H1 (cell line): Measurements from ENCODE around the gene DNAH10. TPM values are rescaled to one million over a fixed set of nuclear protein-coding genes. Genes with fewer than 3 reads are reported as not detected.

ENCODE experiments used
- CBX5 ChIP-seq: fragments of 300-800, 300-1000 bp; sonication (generic); IDR thresholded peaks from 2 replicates; pipeline ENCODE4 v1.7.1; 2016; ENCODE audit warnings: antibody characterized with exemption, low read length, low read depth
- EGR1 ChIP-seq: IDR thresholded peaks from 2 replicates; pipeline ENCODE4 v1.6.1; 2011; ENCODE audit warnings: low read depth, low read length, borderline replicate concordance
- HDAC2 ChIP-seq, 2 experiments: fragments of 300-600 bp in 1 of 2; sonication (generic) in 1 of 2; IDR thresholded peaks; 2 replicates each; pipeline ENCODE4 v1.6.1; 2011 to 2012; ENCODE audit warnings: low read depth in 2 of 2, low read length in 2 of 2, mild to moderate bottlenecking in 2 of 2, moderate library complexity in 2 of 2, borderline replicate concordance in 1 of 2, inconsistent platforms in 1 of 2
- RBBP5 ChIP-seq: IDR thresholded peaks from 2 replicates; pipeline ENCODE4 v1.7.1; 2012; ENCODE audit warnings: low read depth, mild to moderate bottlenecking, inconsistent platforms, low read length, moderate library complexity, borderline replicate concordance
- RNF2 ChIP-seq: fragments of 200-900, 300-1000 bp; sonication (generic); IDR thresholded peaks from 2 replicates; pipeline ENCODE4 v1.7.1; 2016; ENCODE audit warnings: borderline replicate concordance, low read depth, mild to moderate bottlenecking, antibody characterized with exemption, low read length; ENCODE audit not compliant: poor library complexity, severe bottlenecking; ENCODE audit errors: missing control alignments
- SIRT6 ChIP-seq: IDR thresholded peaks from one replicate; pipeline ENCODE4 v1.7.1; 2012; ENCODE audit warnings: low read length, inconsistent platforms
- polyA plus RNA-seq, 7 experiments: library from polyadenylated mRNA; depleted of rRNA in 3 of 7; stranded (reverse) in 5 of 7; unstranded in 2 of 7; fragments of >200 nt in 5 of 7; fragments of 200-250 nt in 2 of 7; gene quantifications; 1 replicate in 5 of 7; 2 replicates in 1 of 7; 4 replicates in 1 of 7; pipeline versions ENCODE4 v1.2.1 to v1.2.3, GENCODE V29; 2011 to 2013; ENCODE audit warnings: missing spikeins in 2 of 7, mixed read lengths in 2 of 7
- total RNA-seq: library from RNA; stranded (reverse); fragmentation: NEBNext Ultra II Directional; extraction: Animal tissue kit (Norgen Biotek cat#: 25700); gene quantifications from 2 replicates; pipeline ENCODE4 v1.2.1, GENCODE V29; 2021
- TF ChIP-seq, protein P1 (sequence below): IDR thresholded peaks from 2 replicates; pipeline ENCODE4 v1.6.1; 2011; ENCODE audit warnings: low read depth, mild to moderate bottlenecking, low read length; ENCODE audit not compliant: insufficient read depth

Gene DNAH10
- total and polyA plus RNA-seq, 2 of the 8 experiments (the other 6 are each of a cell fraction or from before 2014, with no cell fraction given) = 0.02 to 0.24 TPM

- TF ChIP-seq, protein P1, sequence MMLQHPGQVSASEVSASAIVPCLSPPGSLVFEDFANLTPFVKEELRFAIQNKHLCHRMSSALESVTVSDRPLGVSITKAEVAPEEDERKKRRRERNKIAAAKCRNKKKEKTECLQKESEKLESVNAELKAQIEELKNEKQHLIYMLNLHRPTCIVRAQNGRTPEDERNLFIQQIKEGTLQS = no peak
- no peak for TF ChIP-seq SIRT6
- no peak for TF ChIP-seq HDAC2 (IDR thresholded peaks at IDR 0.05; ENCODE audit: borderline replicate concordance in 1 of 2, low read depth in 2 of 2, low read length in 2 of 2)
- no peak for TF ChIP-seq EGR1
- no peak for TF ChIP-seq RNF2
- no peak for TF ChIP-seq RBBP5
- no peak for TF ChIP-seq CBX5
- TF ChIP-seq, all 59 proteins: peak for 0
Observed at GRCh38 chr12:123832052-123832451, 70.0 kb downstream of the DNAH10 start (continued).
